PC-9 (cell line): Measurements from ENCODE around the gene HS3ST2. TPM values are rescaled to one million over a fixed set of nuclear protein-coding genes. Genes with fewer than 3 reads are reported as not detected.

Experiments
- BruUV-seq: library from RNA; stranded (reverse); fragments of 400-500 nt; replicated peaks from 2 replicates; lab custom pipeline; 2021; lab: Mats Ljungman, UMichigan
- CTCF ChIA-PET: fragments of 300-600 bp; sonication (Branson Sonifier 250); formaldehyde crosslinking; loops from one replicate; lab custom pipeline; 2022; ENCODE audit warnings: antibody characterized with exemption; lab: Charles Lee
- POLR2A ChIA-PET: fragments of 300-600 bp; sonication (Branson Sonifier 250); formaldehyde crosslinking; loops from one replicate; lab custom pipeline; 2022; ENCODE audit warnings: antibody characterized with exemption; ENCODE audit not compliant: unreplicated experiment; lab: Charles Lee
- DNase-seq, 2 experiments: peaks; one replicate each; pipeline versions ENCODE4 v3.0.0 to v3.0.0-alpha.2; 2015 to 2022; ENCODE audit warnings: mixed read lengths in 1 of 2
- H2AFZ ChIP-seq: fragments of 200-600 bp; sonication (generic); 2 replicates; pipeline ENCODE4 v1.8.1; 2017; ENCODE audit warnings: antibody characterized with exemption
- H3F3A ChIP-seq: fragments of 200-600 bp; sonication (generic); 2 replicates; pipeline ENCODE4 v1.8.1; 2017; ENCODE audit warnings: antibody characterized with exemption, mild to moderate bottlenecking, low read depth; ENCODE audit not compliant: insufficient read depth
- H3K27ac ChIP-seq: fragments of 200-600 bp; sonication (generic); 2 replicates; pipeline ENCODE4 v1.6.1; 2016; ENCODE audit warnings: mixed run types
- H3K27me3 ChIP-seq: fragments of 200-600 bp; sonication (generic); 2 replicates; pipeline ENCODE4 v1.6.1; 2016; ENCODE audit warnings: low read depth, mixed run types; ENCODE audit not compliant: insufficient read depth
- H3K36me3 ChIP-seq: fragments of 200-600 bp; sonication (generic); 2 replicates; pipeline ENCODE4 v1.6.1; 2016; ENCODE audit warnings: low read depth, mixed run types
- H3K4me1 ChIP-seq: fragments of 200-600 bp; sonication (generic); replicated peaks from 2 replicates; pipeline ENCODE4 v1.6.1; 2016; ENCODE audit warnings: mixed run types; ENCODE audit not compliant: insufficient read depth
- H3K4me2 ChIP-seq: fragments of 200-600 bp; sonication (generic); 2 replicates; pipeline ENCODE4 v1.6.1; 2017; ENCODE audit warnings: mixed run types
- H3K4me3 ChIP-seq: fragments of 200-600 bp; sonication (generic); 2 replicates; pipeline ENCODE4 v1.6.1; 2016; ENCODE audit warnings: mixed run types
- H3K79me2 ChIP-seq: fragments of 200-600 bp; sonication (generic); 2 replicates; pipeline ENCODE4 v1.6.1; 2017; ENCODE audit warnings: low read depth, mixed run types
- H3K9me2 ChIP-seq: fragments of 200-600 bp; sonication (generic); 2 replicates; pipeline ENCODE4 v1.8.1; 2017; ENCODE audit warnings: mild to moderate bottlenecking; ENCODE audit not compliant: insufficient read depth
- H3K9me3 ChIP-seq: fragments of 200-600 bp; sonication (generic); 2 replicates; pipeline ENCODE4 v1.8.1; 2016; ENCODE audit warnings: low read depth; ENCODE audit not compliant: insufficient read depth
- H4K20me1 ChIP-seq: fragments of 200-600 bp; sonication (generic); 2 replicates; pipeline ENCODE4 v1.8.1; 2017; ENCODE audit not compliant: insufficient read depth
- CTCF ChIP-seq: fragments of 200-600 bp; sonication (generic); conservative IDR thresholded peaks from 2 replicates; pipeline ENCODE4 v1.6.1; 2017; ENCODE audit warnings: mixed run types, antibody characterized with exemption, mild to moderate bottlenecking, moderate library complexity
- EZH2 ChIP-seq: fragments of 200-600 bp; sonication (generic); IDR thresholded peaks from 2 replicates; pipeline ENCODE4 v1.8.0; 2017; ENCODE audit warnings: antibody characterized with exemption, low read depth
- intact Hi-C: fragments of 100-400 bp; cut with micrococcal nuclease; formaldehyde crosslinking; loops from one replicate; pipeline ENCODE4 v1.10.0; 2022; ENCODE audit not compliant: unreplicated experiment
- total RNA-seq: library from RNA; stranded (reverse); gene quantifications from 2 replicates; pipeline ENCODE4 v1.2.3, GENCODE V29; 2021

HS3ST2 gene
- total RNA-seq, 1 experiment from 2014 or later: 1.1 TPM

- Histone ChIP-seq H3K4me3 (no peak overlapping the region), H3K27me3 (no peaks in the 10 kb centered on the region), H3K27ac (no peak overlapping the region), H3K4me2 (no peak overlapping the region), H4K20me1 (no peaks in the 10 kb centered on the region), H3K79me2 (no peaks in the 10 kb centered on the region), H2AFZ (no peak overlapping the region), H3F3A (no peaks in the 10 kb centered on the region), H3K9me3 (no peaks in the 10 kb centered on the region), H3K9me2 (no peaks in the 10 kb centered on the region; the same call in 1 of the 2 replicates), H3K4me1 (peaks cover 10% of the 10 kb centered on the region), H3K36me3 (no peaks in the 10 kb centered on the region)
- intact Hi-C loops: no loop called here
- POLR2A ChIA-PET: no interaction called here
- no TSS peak for BruUV-seq
- CTCF ChIA-PET: no interaction called here
- TF ChIP-seq EZH2 (no peak), CTCF (no peak)
- no peak for DNase-seq
Measured at GRCh38 chr16:22813223-22813947, 577 bp upstream of the HS3ST2 start.

GRCh38 chr16:22814711-22815105 is 746 bp downstream of the HS3ST2 start:
- H2AFZ ChIP-seq: no peak overlapping the region
- H3F3A ChIP-seq: no peaks in the 10 kb centered on the region
- no peak overlapping the region for H3K4me2 ChIP-seq
- no peaks in the 10 kb centered on the region for H3K27me3 ChIP-seq
- intact Hi-C loops: no loop called here
- TF ChIP-seq EZH2: no peak
- ChIA-PET POLR2A (no interaction called here), CTCF (no interaction called here)
- no peaks in the 10 kb centered on the region; the same call in 1 of the 2 replicates for H3K9me2 ChIP-seq
- H3K27ac ChIP-seq: no peak overlapping the region
- BruUV-seq: no TSS peak
- no peaks in the 10 kb centered on the region for H3K79me2 ChIP-seq
- no peaks in the 10 kb centered on the region for H3K9me3 ChIP-seq
- H4K20me1 ChIP-seq: no peaks in the 10 kb centered on the region
- no peak for DNase-seq
- peaks cover 10% of the 10 kb centered on the region for H3K4me1 ChIP-seq
- H3K4me3 ChIP-seq: no peak overlapping the region
- no peaks in the 10 kb centered on the region for H3K36me3 ChIP-seq

GRCh38 chr16:22815863-22816262 is 1.9 kb downstream of the HS3ST2 start:
- Histone ChIP-seq H3F3A (no peaks in the 10 kb centered on the region), H3K4me2 (no peak overlapping the region), H3K79me2 (no peaks in the 10 kb centered on the region), H3K4me1 (peaks cover 10% of the 10 kb centered on the region), H3K27ac (no peak overlapping the region), H3K9me3 (no peaks in the 10 kb centered on the region), H4K20me1 (no peaks in the 10 kb centered on the region), H3K9me2 (no peaks in the 10 kb centered on the region; the same call in 1 of the 2 replicates), H3K27me3 (no peaks in the 10 kb centered on the region), H3K36me3 (no peaks in the 10 kb centered on the region), H2AFZ (no peak overlapping the region), H3K4me3 (no peak overlapping the region)
- TF ChIP-seq CTCF (no peak), EZH2 (no peak)
- DNase-seq: no peak
- ChIA-PET POLR2A (no interaction called here), CTCF (no interaction called here)
- intact Hi-C loops: no loop called here
- no TSS peak for BruUV-seq
